GM12875 (cell line): Measurements from ENCODE around the gene NBPF4.

Experiments used
- H3K4me3 ChIP-seq: one replicate; pipeline ENCODE4 v1.5.1; 2011; ENCODE audit warnings: low read depth, low read length, control low read depth
- CTCF ChIP-seq: IDR thresholded peaks from 2 replicates; pipeline ENCODE4 v1.5.1; 2011; ENCODE audit warnings: low read depth, mild to moderate bottlenecking, control low read depth, inconsistent platforms, low read length, moderate library complexity, borderline replicate concordance; ENCODE audit not compliant: insufficient read depth

NBPF4 gene

GRCh38 chr1:108199781-108200686 is 43.8 kb downstream of the NBPF4 start, which contains the start of gene SLC25A24:
SLC25A24 (minus strand) TSS chr1:108200343; CDS start chr1:108200138, 205 bp downstream.
- H3K4me3 ChIP-seq, result peak within 1 kb of the TSS; percentile 29
- no peak for TF ChIP-seq CTCF

GRCh38 chr1:108199201-108199691 is 44.6 kb downstream of the NBPF4 start:
- no peak overlapping the region for H3K4me3 ChIP-seq
- no peak for TF ChIP-seq CTCF

GRCh38 chr1:108194051-108194450 is 49.8 kb downstream of the NBPF4 start:
- no peak for TF ChIP-seq CTCF

GRCh38 chr1:108193333-108193732 is 50.5 kb downstream of the NBPF4 start:
- H3K4me3 ChIP-seq, result no peak overlapping the region
- no peak for TF ChIP-seq CTCF

More at GRCh38 chr1:108194051-108194450, 49.8 kb downstream of the NBPF4 start:
- H3K4me3 ChIP-seq, result no peak overlapping the region

GRCh38 chr1:108192581-108192980 is 51.3 kb downstream of the NBPF4 start:
- H3K4me3 ChIP-seq, result no peak overlapping the region
- no peak for TF ChIP-seq CTCF

- no peak for TF ChIP-seq CTCF
These were observed 53.0 kb downstream of the NBPF4 start for GRCh38 chr1:108190686-108191416.

More at GRCh38 chr1:108190686-108191416, 53.0 kb downstream of the NBPF4 start:
- no peak overlapping the region for H3K4me3 ChIP-seq
